T-helper 17 cell (primary cell): ENCODE measurements around the gene INHBC. TPM values are rescaled to one million over a fixed set of nuclear protein-coding genes. Genes with fewer than 3 reads are reported as not detected.
"Not testable (repeated sequence)": the region's sequence is repeated elsewhere in the genome, so short reads cannot be mapped to it uniquely, and the experiment has no call there.

Source experiments
- ATAC-seq: fragments of 150-1000 bp; cut with Tn5 transposase; 2 replicates; pipeline ENCODE4 v1.10.0; 2021; ENCODE audit warnings: mild to moderate bottlenecking, moderate library complexity
- DNase-seq, 3 donors: peaks; one replicate each; pipeline versions ENCODE4 v3.0.0 to v3.0.0-alpha.2; 2020 to 2021
- H3K9me3 ChIP-seq: one replicate; pipeline ENCODE4 v1.7.0; 2013; ENCODE audit warnings: low read length, mild to moderate bottlenecking; ENCODE audit not compliant: control insufficient read depth, poor library complexity, severe bottlenecking
- H3K27ac Mint-ChIP-seq: one replicate; pipeline ENCODE4 v1.8.0; 2022; ENCODE audit warnings: mild to moderate bottlenecking, moderate library complexity, mixed read lengths
- H3K27me3 Mint-ChIP-seq: one replicate; pipeline ENCODE4 v1.8.0; 2022; ENCODE audit warnings: mixed read lengths
- H3K36me3 Mint-ChIP-seq: one replicate; pipeline ENCODE4 v1.8.0; 2022; ENCODE audit warnings: low read depth, mixed read lengths
- H3K4me1 Mint-ChIP-seq: one replicate; pipeline ENCODE4 v1.8.0; 2022; ENCODE audit warnings: mild to moderate bottlenecking, mixed read lengths
- H3K4me3 Mint-ChIP-seq: one replicate; pipeline ENCODE4 v1.8.0; 2022; ENCODE audit warnings: mild to moderate bottlenecking, moderate library complexity, mixed read lengths
- total RNA-seq, 4 donors: library from RNA in 2 of 4; stranded (reverse) in 2 of 4; gene quantifications; one replicate each; pipeline ENCODE4 v1.2.3 and lab custom pipeline; 2022 to 2026

INHBC gene
- total RNA-seq, 2 donors from 2014 or later = not detected

GRCh38 chr12:57433370-57433769 lies 1.2 kb upstream of the INHBC start:
- ATAC-seq (no peak), DNase-seq (no peak)
- H3K27me3 Mint-ChIP-seq = peaks cover 2% of the 10 kb centered on the region
- no peaks in the 10 kb centered on the region for H3K9me3 ChIP-seq
- peaks cover 24% of the 10 kb centered on the region for H3K4me1 Mint-ChIP-seq
- H3K4me3 Mint-ChIP-seq = no peak overlapping the region
- H3K27ac Mint-ChIP-seq = no peak overlapping the region
- H3K36me3 Mint-ChIP-seq = no peaks in the 10 kb centered on the region

GRCh38 chr12:57435293-57435692 lies 709 bp downstream of the INHBC start:
- Mint-ChIP-seq H3K27me3 (peaks cover 8% of the 10 kb centered on the region), H3K4me3 (no peak overlapping the region), H3K36me3 (no peaks in the 10 kb centered on the region), H3K27ac (no peak overlapping the region), H3K4me1 (peaks cover 14% of the 10 kb centered on the region)
- no peaks in the 10 kb centered on the region for H3K9me3 ChIP-seq
- no peak for ATAC-seq
- DNase-seq = no peak

DNA sequence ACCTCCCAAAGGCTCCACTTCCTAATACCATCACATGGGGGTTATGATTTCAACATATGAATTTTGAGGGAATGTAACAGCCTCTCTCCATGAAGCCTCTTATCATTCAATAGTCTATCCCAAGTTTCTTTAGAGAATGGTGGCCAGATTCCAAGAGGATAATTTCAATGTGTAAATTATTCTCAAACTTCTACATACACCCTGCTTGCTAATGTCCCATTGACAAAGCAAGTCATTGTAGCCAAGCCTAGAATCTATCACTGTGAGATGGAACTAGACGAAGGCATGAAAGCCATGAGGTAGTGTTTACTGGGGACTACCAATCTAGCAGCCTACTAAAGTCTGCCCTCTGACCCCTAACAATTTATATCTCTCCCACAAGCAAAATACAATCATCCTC lies 3.8 kb downstream of the INHBC start:
- no peak overlapping the region for H3K27ac Mint-ChIP-seq
- peaks cover 8% of the 10 kb centered on the region for H3K27me3 Mint-ChIP-seq
- ATAC-seq = no peak
- H3K36me3 Mint-ChIP-seq = no peaks in the 10 kb centered on the region
- no peak overlapping the region for H3K4me3 Mint-ChIP-seq
- no peak for DNase-seq
- H3K4me1 Mint-ChIP-seq = peaks cover 4% of the 10 kb centered on the region
- no peaks in the 10 kb centered on the region for H3K9me3 ChIP-seq

GRCh38 chr12:57439762-57440266 lies 5.2 kb downstream of the INHBC start:
- H3K27me3 Mint-ChIP-seq = peaks cover 8% of the 10 kb centered on the region
- no peaks in the 10 kb centered on the region for H3K36me3 Mint-ChIP-seq
- no peak overlapping the region for H3K4me3 Mint-ChIP-seq
- peaks cover 4% of the 10 kb centered on the region for H3K4me1 Mint-ChIP-seq
- H3K27ac Mint-ChIP-seq = no peak overlapping the region
- ATAC-seq (no peak), DNase-seq (no peak)
- H3K9me3 ChIP-seq = no peaks in the 10 kb centered on the region

DNA sequence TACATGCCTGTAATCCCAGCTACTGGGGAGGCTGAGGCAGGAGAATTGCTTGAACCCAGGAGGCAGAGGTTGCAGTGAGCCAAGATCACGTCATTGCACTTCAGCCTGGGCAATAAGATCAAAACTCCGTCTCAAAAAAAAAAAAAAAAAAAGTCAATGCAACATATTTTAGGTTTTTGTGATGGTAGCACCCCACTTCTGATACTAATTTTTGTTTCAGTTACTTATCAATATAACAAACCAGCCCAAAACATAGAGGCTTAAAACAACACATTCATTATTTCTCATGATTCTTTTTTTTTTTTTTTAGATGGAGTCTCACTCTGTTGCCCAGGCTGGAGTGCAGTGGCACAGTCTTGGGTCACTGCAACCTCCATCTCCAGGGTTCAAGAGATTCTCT lies 6.8 kb downstream of the INHBC start:
- not testable (repeated sequence) for H3K36me3 Mint-ChIP-seq, DNase-seq, H3K4me1 Mint-ChIP-seq, H3K9me3 ChIP-seq, ATAC-seq, H3K27ac Mint-ChIP-seq, H3K27me3 Mint-ChIP-seq, H3K4me3 Mint-ChIP-seq

- Mint-ChIP-seq H3K4me3 (no peak overlapping the region), H3K36me3 (peaks cover 3% of the 10 kb centered on the region), H3K27ac (no peak overlapping the region), H3K4me1 (peaks cover 6% of the 10 kb centered on the region), H3K27me3 (peaks cover 8% of the 10 kb centered on the region)
- no peak for DNase-seq
- no peak for ATAC-seq
- no peaks in the 10 kb centered on the region for H3K9me3 ChIP-seq
Measured at GRCh38 chr12:57441846-57442427, 7.4 kb downstream of the INHBC start.

DNA sequence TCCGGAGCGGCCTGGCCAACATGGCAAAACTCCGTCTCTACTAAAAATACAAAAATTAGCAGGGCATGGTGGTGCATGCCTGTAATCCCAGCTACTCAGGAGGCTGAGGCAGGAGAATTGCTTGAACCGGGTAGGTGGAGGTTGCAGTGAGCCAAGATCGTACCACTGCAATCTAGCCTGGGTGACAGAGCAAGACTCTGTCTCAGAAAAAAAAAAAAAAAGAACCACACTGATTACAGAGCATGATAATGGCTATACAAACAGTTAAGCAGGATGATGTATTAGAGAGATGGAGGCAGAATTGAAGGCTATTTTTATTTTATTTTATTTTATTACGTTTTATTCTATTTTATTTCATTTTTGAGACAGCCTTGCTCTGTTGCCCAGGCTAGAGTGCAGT lies 9.8 kb downstream of the INHBC start:
- not testable (repeated sequence) for H3K4me1 Mint-ChIP-seq, H3K27ac Mint-ChIP-seq, DNase-seq, H3K27me3 Mint-ChIP-seq, ATAC-seq, H3K9me3 ChIP-seq, H3K4me3 Mint-ChIP-seq, H3K36me3 Mint-ChIP-seq

DNA sequence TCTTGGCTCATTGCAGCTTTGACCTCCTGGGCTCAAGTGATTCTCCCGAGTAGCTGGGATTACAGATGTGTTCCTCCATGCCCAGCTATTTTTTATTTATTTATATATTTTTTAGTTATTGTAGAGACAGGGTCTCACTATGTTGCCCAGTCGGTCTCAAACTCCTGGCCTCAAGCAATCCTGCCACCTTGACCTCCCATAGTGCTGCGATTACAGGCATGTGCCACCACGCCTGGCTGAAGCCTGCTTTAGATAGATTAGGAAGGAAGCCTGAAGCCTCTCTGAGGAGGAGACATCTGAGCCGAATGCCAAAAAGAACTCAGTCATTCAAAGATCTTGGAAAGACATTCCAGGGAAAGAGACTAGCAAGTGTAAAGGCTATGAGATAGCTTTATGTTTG lies 10.2 kb downstream of the INHBC start:
- Mint-ChIP-seq H3K4me3 (peak overlapping the region; percentile 33), H3K27ac (peak overlapping the region; percentile 39), H3K36me3 (peaks cover 3% of the 10 kb centered on the region), H3K4me1 (peaks cover 6% of the 10 kb centered on the region), H3K27me3 (no peaks in the 10 kb centered on the region)
- H3K9me3 ChIP-seq = no peaks in the 10 kb centered on the region
- DNase-seq = no peak
- no peak for ATAC-seq

DNA sequence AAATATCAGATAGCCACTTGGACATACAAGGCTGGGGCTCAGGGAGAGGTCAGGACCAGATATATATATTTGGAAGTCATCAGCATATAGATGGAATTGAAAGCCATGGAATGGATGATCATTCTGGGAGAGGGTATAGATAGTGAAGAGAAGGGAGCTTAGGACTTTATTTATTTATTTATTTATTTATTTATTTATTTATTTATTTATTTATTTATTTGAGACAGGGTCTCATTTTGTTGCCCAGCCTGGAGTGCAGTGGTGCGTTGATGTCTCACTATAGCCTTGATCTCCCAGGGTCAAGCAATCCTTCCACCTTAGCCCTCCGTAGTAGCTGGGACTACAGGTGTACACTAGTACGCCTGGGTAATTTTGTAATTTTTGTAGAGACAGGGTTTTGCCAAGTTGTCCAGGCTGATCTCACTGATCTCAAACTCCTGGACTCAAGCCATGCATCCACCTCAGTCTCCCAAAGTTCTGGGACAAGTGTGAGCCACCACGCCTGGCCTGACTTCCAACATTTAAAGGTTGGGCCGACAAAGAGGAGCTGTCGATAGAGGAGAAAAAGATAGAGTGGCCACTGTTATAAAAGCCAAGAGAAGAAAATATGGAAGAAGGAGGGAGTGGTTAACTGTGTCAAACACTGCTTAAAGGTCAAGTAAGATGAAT lies 11.8 kb downstream of the INHBC start:
- H3K27me3 Mint-ChIP-seq = peaks cover 11% of the 10 kb centered on the region
- H3K9me3 ChIP-seq = no peaks in the 10 kb centered on the region
- H3K4me3 Mint-ChIP-seq = no peak overlapping the region
- peaks cover 3% of the 10 kb centered on the region for H3K36me3 Mint-ChIP-seq
- H3K27ac Mint-ChIP-seq = no peak overlapping the region
- H3K4me1 Mint-ChIP-seq = peaks cover 6% of the 10 kb centered on the region
- ATAC-seq (no peak), DNase-seq (no peak)

GRCh38 chr12:57448669-57449068 lies 14.1 kb downstream of the INHBC start:
- no peak for DNase-seq
- no peak overlapping the region for H3K4me3 Mint-ChIP-seq
- peaks cover 20% of the 10 kb centered on the region for H3K27me3 Mint-ChIP-seq
- H3K9me3 ChIP-seq = no peaks in the 10 kb centered on the region
- H3K4me1 Mint-ChIP-seq = peaks cover 6% of the 10 kb centered on the region
- peaks cover 3% of the 10 kb centered on the region for H3K36me3 Mint-ChIP-seq
- no peak for ATAC-seq
- no peak overlapping the region for H3K27ac Mint-ChIP-seq

DNA sequence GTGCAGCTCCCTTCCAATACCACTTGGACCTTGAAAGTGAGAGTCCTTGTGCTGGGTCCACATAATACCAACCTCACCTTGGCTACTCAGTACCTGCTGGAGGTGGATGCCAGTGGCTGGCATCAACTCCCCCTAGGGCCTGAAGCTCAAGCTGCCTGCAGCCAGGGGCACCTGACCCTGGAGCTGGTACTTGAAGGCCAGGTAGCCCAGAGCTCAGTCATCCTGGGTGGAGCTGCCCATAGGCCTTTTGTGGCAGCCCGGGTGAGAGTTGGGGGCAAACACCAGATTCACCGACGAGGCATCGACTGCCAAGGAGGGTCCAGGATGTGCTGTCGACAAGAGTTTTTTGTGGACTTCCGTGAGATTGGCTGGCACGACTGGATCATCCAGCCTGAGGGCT lies 14.8 kb downstream of the INHBC start:
- H3K4me1 Mint-ChIP-seq = peaks cover 6% of the 10 kb centered on the region
- H3K4me3 Mint-ChIP-seq = no peak overlapping the region
- peaks cover 20% of the 10 kb centered on the region for H3K27me3 Mint-ChIP-seq
- DNase-seq (no peak), ATAC-seq (no peak)
- no peak overlapping the region for H3K27ac Mint-ChIP-seq
- peaks cover 3% of the 10 kb centered on the region for H3K36me3 Mint-ChIP-seq
- no peaks in the 10 kb centered on the region for H3K9me3 ChIP-seq

- DNase-seq (no peak), ATAC-seq (no peak)
- no peaks in the 10 kb centered on the region for H3K9me3 ChIP-seq
- peaks cover 3% of the 10 kb centered on the region for H3K36me3 Mint-ChIP-seq
- no peak overlapping the region for H3K27ac Mint-ChIP-seq
- H3K27me3 Mint-ChIP-seq = peaks cover 20% of the 10 kb centered on the region
- no peak overlapping the region for H3K4me3 Mint-ChIP-seq
- peaks cover 3% of the 10 kb centered on the region for H3K4me1 Mint-ChIP-seq
Measured at GRCh38 chr12:57450057-57450456, 15.5 kb downstream of the INHBC start.

- Mint-ChIP-seq H3K27ac (no peak overlapping the region), H3K4me1 (peaks cover 8% of the 10 kb centered on the region), H3K36me3 (peaks cover 3% of the 10 kb centered on the region), H3K27me3 (peaks cover 20% of the 10 kb centered on the region), H3K4me3 (no peak overlapping the region)
- no peak for DNase-seq
- no peak for ATAC-seq
- H3K9me3 ChIP-seq = no peaks in the 10 kb centered on the region
Measured at GRCh38 chr12:57451233-57451778, 16.7 kb downstream of the INHBC start.
